IMR-90 (cell line): ENCODE results near the gene HDHD5. TPM values are rescaled to one million over a fixed set of nuclear protein-coding genes. Genes with fewer than 3 reads are reported as not detected.

Source experiments
- ATAC-seq: fragments of 200-7000 bp; cut with Tn5 transposase; 2 replicates; pipeline ENCODE4 v1.9.1; 2020; ENCODE audit warnings: low read depth, mild to moderate bottlenecking, moderate library complexity
- BruUV-seq: library from RNA; stranded (reverse); fragments of 400-500 nt; replicated peaks from 2 replicates; lab custom pipeline; 2021; lab: Mats Ljungman, UMichigan
- CTCF ChIA-PET: fragments of 300-600 bp; formaldehyde crosslinking; extraction: SDS; loops from one replicate; lab custom pipeline; 2021; ENCODE audit warnings: antibody characterized with exemption; lab: Yijun Ruan, JAX
- POLR2A ChIA-PET: fragments of 300-600 bp; sonication (Branson Sonifier 250); formaldehyde crosslinking; loops from one replicate; lab custom pipeline; 2022; ENCODE audit warnings: antibody characterized with exemption; ENCODE audit not compliant: unreplicated experiment; lab: Charles Lee
- DNase-seq: peaks from one replicate; pipeline ENCODE4 v3.0.0; 2013
- H2AFZ ChIP-seq: replicated peaks from 2 replicates; pipeline ENCODE3; 2013; ENCODE audit warnings: low read length, mild to moderate bottlenecking; ENCODE audit not compliant: poor library complexity
- H2AK5ac ChIP-seq: 2 replicates; pipeline ENCODE4 v1.6.1; 2013; ENCODE audit warnings: low read depth, low read length, inconsistent platforms
- H2AK9ac ChIP-seq: replicated peaks from 2 replicates; pipeline ENCODE3; 2013; ENCODE audit warnings: mild to moderate bottlenecking, low read depth, low read length, moderate library complexity; ENCODE audit not compliant: poor library complexity
- H2BK120ac ChIP-seq: 2 replicates; pipeline ENCODE4 v1.6.1; 2013; ENCODE audit warnings: low read depth, low read length, inconsistent platforms
- H2BK15ac ChIP-seq: 3 replicates; pipeline ENCODE4 v1.6.1; 2013; ENCODE audit warnings: low read depth, low read length, inconsistent platforms
- H2BK20ac ChIP-seq: 2 replicates; pipeline ENCODE4 v1.6.1; 2013; ENCODE audit warnings: low read depth, mild to moderate bottlenecking, inconsistent platforms, low read length, moderate library complexity
- H2BK5ac ChIP-seq: 2 replicates; pipeline ENCODE4 v1.6.1; 2013; ENCODE audit warnings: mild to moderate bottlenecking, low read depth, low read length, inconsistent platforms; ENCODE audit not compliant: poor library complexity, severe bottlenecking
- H3K14ac ChIP-seq: replicated peaks from 2 replicates; pipeline ENCODE4 v1.6.1; 2013; ENCODE audit warnings: low read depth, low read length, inconsistent platforms
- H3K18ac ChIP-seq: 2 replicates; pipeline ENCODE4 v1.6.1; 2013; ENCODE audit warnings: low read depth, low read length, control low read depth
- H3K23ac ChIP-seq: 2 replicates; pipeline ENCODE4 v1.6.1; 2013; ENCODE audit warnings: low read depth, low read length, inconsistent platforms
- H3K27ac ChIP-seq: 2 replicates; pipeline ENCODE4 v1.5.1; 2013; ENCODE audit warnings: mild to moderate bottlenecking, control low read depth, low read length; ENCODE audit not compliant: insufficient read depth
- H3K27me3 ChIP-seq: 2 replicates; pipeline ENCODE4 v1.6.1; 2013; ENCODE audit warnings: low read length; ENCODE audit not compliant: control insufficient read depth, insufficient read depth
- H3K36me3 ChIP-seq: 2 replicates; pipeline ENCODE4 v1.6.1; 2013; ENCODE audit warnings: low read length, mixed read lengths; ENCODE audit not compliant: control insufficient read depth, insufficient read depth
- H3K4ac ChIP-seq: 2 replicates; pipeline ENCODE4 v1.6.1; 2013; ENCODE audit warnings: low read depth, low read length, inconsistent platforms
- H3K4me1 ChIP-seq: 2 replicates; pipeline ENCODE4 v1.6.1; 2013; ENCODE audit warnings: low read length, mixed read lengths; ENCODE audit not compliant: control insufficient read depth, insufficient read depth
- H3K4me2 ChIP-seq: 2 replicates; pipeline ENCODE4 v1.6.1; 2013; ENCODE audit warnings: low read depth, mild to moderate bottlenecking, control low read depth, low read length, moderate library complexity
- H3K4me3 ChIP-seq: 2 replicates; pipeline ENCODE4 v1.5.1; 2013; ENCODE audit warnings: low read depth, mild to moderate bottlenecking, control low read depth, low read length, moderate library complexity; ENCODE audit not compliant: insufficient read depth
- H3K56ac ChIP-seq: 2 replicates; pipeline ENCODE4 v1.6.1; 2013; ENCODE audit warnings: low read length, inconsistent platforms; ENCODE audit not compliant: insufficient read depth; ENCODE audit errors: extremely low read depth
- H3K79me1 ChIP-seq, 2 experiments: 2 replicates each; pipeline ENCODE4 v1.6.1; 2013; ENCODE audit warnings: low read length in 2 of 2, inconsistent platforms in 1 of 2, low read depth in 1 of 2
- H3K9ac ChIP-seq: 2 replicates; pipeline ENCODE4 v1.6.1; 2013; ENCODE audit warnings: low read depth, low read length, control low read depth
- H3K9me1 ChIP-seq: 2 replicates; pipeline ENCODE4 v1.6.1; 2013; ENCODE audit warnings: low read length, inconsistent platforms; ENCODE audit not compliant: insufficient read depth
- H3K9me3 ChIP-seq: 2 replicates; pipeline ENCODE4 v1.6.1; 2013; ENCODE audit warnings: low read length; ENCODE audit not compliant: control insufficient read depth, insufficient read depth
- H4K20me1 ChIP-seq: 2 replicates; pipeline ENCODE4 v1.6.1; 2013; ENCODE audit warnings: low read length, inconsistent platforms; ENCODE audit not compliant: insufficient read depth
- H4K5ac ChIP-seq: 2 replicates; pipeline ENCODE4 v1.6.1; 2013; ENCODE audit warnings: mild to moderate bottlenecking, low read depth, low read length, control low read depth
- H4K8ac ChIP-seq, 2 experiments: 2 replicates each; pipeline ENCODE4 v1.6.1; 2013; ENCODE audit warnings: low read depth in 2 of 2, low read length in 2 of 2, control low read depth in 1 of 2, inconsistent platforms in 1 of 2
- H4K91ac ChIP-seq: 2 replicates; pipeline ENCODE4 v1.6.1; 2013; ENCODE audit warnings: low read depth, low read length, inconsistent platforms; ENCODE audit not compliant: insufficient read depth
- BHLHE40 ChIP-seq: fragments of 150-350 bp; IDR thresholded peaks from 2 replicates; pipeline ENCODE4 v1.6.1; 2016; ENCODE audit warnings: mild to moderate bottlenecking, low read depth, low read length
- CHD1 ChIP-seq: IDR thresholded peaks from 2 replicates; pipeline ENCODE4 v1.6.1; 2012; ENCODE audit warnings: low read depth, low read length, improper control_type of control experiment
- MAFK ChIP-seq: IDR thresholded peaks from 2 replicates; pipeline ENCODE4 v1.6.1; 2012; ENCODE audit warnings: low read depth, low read length, improper control_type of control experiment
- MAZ ChIP-seq: IDR thresholded peaks from 2 replicates; pipeline ENCODE4 v1.6.1; 2012; ENCODE audit warnings: low read depth, mild to moderate bottlenecking, low read length, improper control_type of control experiment, moderate library complexity, borderline replicate concordance
- NFE2L2 ChIP-seq: fragments of 150-350 bp; IDR thresholded peaks from 2 replicates; pipeline ENCODE4 v1.6.1; 2016; ENCODE audit warnings: low read depth, mild to moderate bottlenecking, low read length
- POLR2A ChIP-seq: IDR thresholded peaks from 2 replicates; pipeline ENCODE4 v1.6.1; 2012; ENCODE audit warnings: mild to moderate bottlenecking, low read depth, low read length
- WGBS, 2 experiments: methylation state at CpG; one replicate each; pipeline versions ENCODE4 v1.1.5 to v1.1.7; 2013; ENCODE audit warnings: missing lambda C conversion rate in 2 of 2; ENCODE audit not compliant: insufficient read length in 1 of 2; ENCODE audit errors: extremely low coverage in 2 of 2; 5-methylcytosine and 5-hydroxymethylcytosine counted together
- dilution Hi-C: fragments of 300-500 bp; cut with HindIII; formaldehyde crosslinking; loops from one replicate; pipeline ENCODE4 v1.14.3; 2018; ENCODE audit warnings: low sequenced_read_pairs; ENCODE audit not compliant: unreplicated experiment
- in situ Hi-C: fragments of 300-500 bp; cut with MboI; formaldehyde crosslinking; loops from 3 replicates; pipeline ENCODE4 v1.14.3; 2019; ENCODE audit warnings: low sequenced_read_pairs, inconsistent platforms, mixed read lengths
- intact Hi-C: fragments of 100-400 bp; cut with micrococcal nuclease; formaldehyde crosslinking; loops from 2 replicates; pipeline ENCODE4 v1.10.0; 2022
- polyA plus RNA-seq, 3 experiments: library from polyadenylated mRNA; depleted of rRNA; stranded (reverse); fragments of >200 nt; gene quantifications; 2 replicates each; pipeline ENCODE4 v1.2.3, GENCODE V29; 2012; ENCODE audit warnings: low replicate concordance in 1 of 3
- total RNA-seq: library from RNA; depleted of rRNA; stranded (reverse); fragments of >200 nt; gene quantifications from 2 replicates; pipeline ENCODE4 v1.2.3, GENCODE V29; 2012
- TF ChIP-seq, protein P1 (sequence below): fragments of 150-350 bp; IDR thresholded peaks from 2 replicates; pipeline ENCODE4 v1.6.1; 2016; ENCODE audit warnings: low read depth, mild to moderate bottlenecking, low read length, moderate library complexity, borderline replicate concordance

The HDHD5 gene
- total and polyA plus RNA-seq, 2 of the 4 experiments (the other 2 are of a cell fraction), result 31.9 to 37.5 TPM

- intact Hi-C loops, result loop anchor here (2.0 kb wide), 1 partner anchor 73 kb away; the partner anchor contains the start of gene IL17RA
- Histone ChIP-seq H3K4me2 (no peak overlapping the region), H3K27me3 (no peaks in the 10 kb centered on the region), H3K4me3 (no peak overlapping the region), H4K20me1 (peaks cover 10% of the 10 kb centered on the region), H2AK5ac (no peak overlapping the region), H2AK9ac (no peak overlapping the region), H3K36me3 (no peaks in the 10 kb centered on the region), H4K8ac (peak overlapping the region in 1 of 2 experiments; percentile 91; a peak in 1 of 4 replicates), H2AFZ (no peak overlapping the region), H3K9me1 (no peaks in the 10 kb centered on the region), H3K14ac (no peak overlapping the region), H3K27ac (no peak overlapping the region), H2BK120ac (no peak overlapping the region), H3K4ac (no peak overlapping the region), H3K56ac (no peak overlapping the region), H3K18ac (no peak overlapping the region), H3K79me1 (peaks cover 21 to 34% of the 10 kb centered on the region in 2 experiments), H3K23ac (no peak overlapping the region), H3K9ac (no peak overlapping the region), H3K4me1 (peaks cover 4% of the 10 kb centered on the region; the same call in 1 of the 2 replicates), H2BK20ac (no peak overlapping the region), H4K91ac (no peak overlapping the region), H2BK5ac (no peak overlapping the region), H3K9me3 (no peaks in the 10 kb centered on the region), H2BK15ac (no peak overlapping the region), H4K5ac (no peak overlapping the region)
- ChIA-PET CTCF (interaction anchor here (3.7 kb wide), 1 partner anchor 14 kb away, joined by 21 read pairs; no protein-coding TSS in a partner anchor), POLR2A (no interaction called here)
- ATAC-seq (no peak), DNase-seq (no peak)
- no TSS peak for BruUV-seq
- no peak for TF ChIP-seq MAZ
- no peak for TF ChIP-seq CHD1
- TF ChIP-seq POLR2A, result no peak
- TF ChIP-seq MAFK, result no peak
- no peak for TF ChIP-seq BHLHE40
- no peak for TF ChIP-seq NFE2L2
- TF ChIP-seq, protein P1, sequence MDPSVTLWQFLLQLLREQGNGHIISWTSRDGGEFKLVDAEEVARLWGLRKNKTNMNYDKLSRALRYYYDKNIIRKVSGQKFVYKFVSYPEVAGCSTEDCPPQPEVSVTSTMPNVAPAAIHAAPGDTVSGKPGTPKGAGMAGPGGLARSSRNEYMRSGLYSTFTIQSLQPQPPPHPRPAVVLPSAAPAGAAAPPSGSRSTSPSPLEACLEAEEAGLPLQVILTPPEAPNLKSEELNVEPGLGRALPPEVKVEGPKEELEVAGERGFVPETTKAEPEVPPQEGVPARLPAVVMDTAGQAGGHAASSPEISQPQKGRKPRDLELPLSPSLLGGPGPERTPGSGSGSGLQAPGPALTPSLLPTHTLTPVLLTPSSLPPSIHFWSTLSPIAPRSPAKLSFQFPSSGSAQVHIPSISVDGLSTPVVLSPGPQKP, result no peak
- dilution Hi-C loops, result no loop called here
- in situ Hi-C loops, result no loop called here
- WGBS, 2 experiments, result no CpG with 5 or more reads among the region's 3 CpGs
Observed at GRCh38 chr22:17157714-17158113, 1.4 kb downstream of the HDHD5 start.
